Caco-2 (cell line): ENCODE data around the gene LMF2. TPM values are rescaled to one million over a fixed set of nuclear protein-coding genes. Genes with fewer than 3 reads are reported as not detected.
A peak's percentile ranks its signal among the peaks of the same experiment; 100 is the strongest.

Experiments used
- BruUV-seq: library from RNA; stranded (reverse); fragments of 400-500 nt; replicated peaks from 2 replicates; lab custom pipeline; 2021; lab: Mats Ljungman, UMichigan
- CTCF ChIA-PET: fragments of 300-600 bp; sonication (Branson Sonifier 250); formaldehyde crosslinking; loops from one replicate; lab custom pipeline; 2022; ENCODE audit warnings: antibody characterized with exemption; lab: Charles Lee
- POLR2A ChIA-PET: fragments of 300-600 bp; sonication (Branson Sonifier 250); formaldehyde crosslinking; loops from one replicate; lab custom pipeline; 2022; ENCODE audit warnings: antibody characterized with exemption; lab: Charles Lee
- DNase-seq, 2 experiments: peaks; one replicate each; pipeline versions ENCODE4 v3.0.0 to v3.0.0-alpha.2; 2020 to 2022
- H3K27me3 ChIP-seq: replicated peaks from 2 replicates; pipeline ENCODE4 v1.6.0; 2011; ENCODE audit warnings: low read length; ENCODE audit not compliant: control insufficient read depth, insufficient read depth
- H3K36me3 ChIP-seq: 2 replicates; pipeline ENCODE4 v1.5.1; 2011; ENCODE audit warnings: low read length; ENCODE audit not compliant: control insufficient read depth, insufficient read depth
- H3K4me1 ChIP-seq: fragments of 250-450 bp; sonication (Bioruptor Pico); 2 replicates; pipeline ENCODE4 v1.5.1; 2020; ENCODE audit warnings: mild to moderate bottlenecking
- H3K4me3 ChIP-seq: 2 replicates; pipeline ENCODE4 v1.5.1; 2011; ENCODE audit warnings: low read depth, mild to moderate bottlenecking, control low read depth, low read length
- H3K9me3 ChIP-seq: fragments of 250-450 bp; sonication (Bioruptor Pico); 2 replicates; pipeline ENCODE4 v1.5.1; 2020; ENCODE audit warnings: mild to moderate bottlenecking, moderate library complexity
- H3K27ac Mint-ChIP-seq: one replicate; pipeline ENCODE4 v1.8.0; 2022; ENCODE audit warnings: mixed read lengths; ENCODE audit not compliant: unreplicated experiment
- H3K27me3 Mint-ChIP-seq: one replicate; pipeline ENCODE4 v1.8.0; 2022; ENCODE audit warnings: mixed read lengths; ENCODE audit not compliant: insufficient read depth, unreplicated experiment
- H3K36me3 Mint-ChIP-seq: one replicate; pipeline ENCODE4 v1.8.0; 2022; ENCODE audit warnings: mild to moderate bottlenecking, mixed read lengths; ENCODE audit not compliant: insufficient read depth, unreplicated experiment
- H3K4me1 Mint-ChIP-seq: one replicate; pipeline ENCODE4 v1.8.0; 2022; ENCODE audit warnings: low read depth, mixed read lengths; ENCODE audit not compliant: unreplicated experiment
- H3K4me3 Mint-ChIP-seq: one replicate; pipeline ENCODE4 v1.8.0; 2022; ENCODE audit warnings: mild to moderate bottlenecking, moderate library complexity, mixed read lengths; ENCODE audit not compliant: unreplicated experiment
- H3K9me3 Mint-ChIP-seq: one replicate; pipeline ENCODE4 v1.8.0; 2022; ENCODE audit warnings: mixed read lengths; ENCODE audit not compliant: unreplicated experiment
- CTCF ChIP-seq, 2 experiments: fragments of 200-600 bp in 1 of 2; IDR thresholded peaks; 1 replicate in 1 of 2; 2 replicates in 1 of 2; pipeline versions ENCODE4 v1.5.1 to v1.8.0; 2011 to 2022; ENCODE audit warnings: antibody characterized with exemption in 1 of 2, control low read depth in 1 of 2, inconsistent platforms in 1 of 2, low read depth in 1 of 2, low read length in 1 of 2, mild to moderate bottlenecking in 1 of 2, moderate library complexity in 1 of 2; ENCODE audit not compliant: insufficient read depth in 1 of 2, severe bottlenecking in 1 of 2, unreplicated experiment in 1 of 2
- intact Hi-C: fragments of 100-400 bp; cut with micrococcal nuclease; formaldehyde crosslinking; loops from one replicate; pipeline ENCODE4 v1.10.0; 2022; ENCODE audit not compliant: unreplicated experiment
- total RNA-seq: library from RNA; stranded (reverse); gene quantifications from 2 replicates; pipeline ENCODE4 v1.2.3, GENCODE V29; 2022

The LMF2 gene
- total RNA-seq, 1 experiment from 2014 or later, result 68.8 TPM

DNA sequence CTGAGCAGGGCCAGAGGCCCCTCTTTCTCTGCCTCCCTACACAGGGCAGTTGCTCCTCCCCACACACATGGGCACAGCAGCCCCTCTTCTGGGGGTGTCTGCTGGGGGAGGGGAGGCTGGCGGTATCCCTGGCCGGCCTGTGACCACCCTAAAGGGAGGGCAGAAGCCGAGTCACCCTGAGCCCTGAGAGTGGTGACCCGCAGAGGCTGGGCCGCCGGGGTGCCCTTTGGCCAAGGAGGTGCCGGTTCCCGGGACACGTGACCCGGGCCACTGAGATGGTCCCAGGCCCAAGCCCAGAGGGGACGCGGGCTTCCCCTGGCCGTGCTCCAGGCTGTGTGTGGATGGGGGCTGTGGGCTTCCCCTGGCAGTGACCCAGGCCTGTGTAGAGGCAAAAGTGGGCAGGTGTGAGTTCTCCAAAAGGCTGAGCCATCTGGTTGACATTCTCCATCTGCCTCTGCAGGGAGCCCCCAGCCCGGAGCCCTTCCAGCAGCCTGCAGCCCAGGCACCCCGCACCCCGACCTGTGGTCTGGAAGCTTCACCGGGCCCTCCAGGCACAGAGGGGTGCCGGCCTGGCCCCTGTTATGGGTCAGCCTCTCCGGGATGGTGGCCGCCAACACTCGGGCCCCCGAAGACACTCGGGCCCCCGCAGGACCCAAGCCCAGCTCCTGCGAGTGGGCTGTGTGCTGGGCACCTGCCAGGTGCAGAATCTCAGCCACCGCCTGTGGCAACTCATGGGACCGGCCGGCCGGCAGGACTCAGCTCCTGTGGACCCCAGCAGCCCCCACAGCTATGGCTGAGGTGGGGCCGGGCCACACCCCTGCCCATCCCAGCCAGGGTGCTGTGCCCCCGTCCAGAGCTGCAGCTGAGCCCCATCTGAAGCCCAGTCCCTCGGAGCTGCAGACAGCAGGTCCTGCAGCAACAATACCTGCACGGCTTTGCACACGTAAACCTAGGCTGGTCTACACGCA is 25.1 kb downstream of the LMF2 start:
- BruUV-seq, result no TSS peak
- CTCF ChIA-PET, result no interaction called here
- intact Hi-C loops, result no loop called here
- no peaks in the 10 kb centered on the region for H3K36me3 ChIP-seq
- H3K27me3 ChIP-seq, result no peaks in the 10 kb centered on the region
- no peaks in the 10 kb centered on the region for H3K9me3 ChIP-seq
- no peak for TF ChIP-seq CTCF (IDR thresholded peaks at IDR 0.05; ENCODE audit: insufficient read depth in 1 of 2, low read depth in 1 of 2, low read length in 1 of 2, severe bottlenecking in 1 of 2, unreplicated experiment in 1 of 2)
- DNase-seq, result no peak
- Mint-ChIP-seq H3K27me3 (no peaks in the 10 kb centered on the region), H3K4me3 (peak overlapping the region; percentile 77), H3K27ac (peak overlapping the region; percentile 64), H3K9me3 (no peaks in the 10 kb centered on the region), H3K36me3 (peaks cover 22% of the 10 kb centered on the region), H3K4me1 (peaks cover 14% of the 10 kb centered on the region)
- H3K4me1 ChIP-seq, result peaks cover 15% of the 10 kb centered on the region
- peak overlapping the region; percentile 58 for H3K4me3 ChIP-seq
- POLR2A ChIA-PET, result interaction anchor here (0.6 to 0.8 kb wide), 2 partner anchors 43 to 128 kb away, joined by 3 to 4 read pairs; partner anchors contain the start of gene SCO2

GRCh38 chr22:50481440-50482106 is 25.9 kb downstream of the LMF2 start, which contains the start of gene ADM2:
Gene ADM2, plus strand, starts transcription at chr22:50481543. Its CDS starts 305 bp downstream, at chr22:50481848.
- CTCF ChIA-PET, result interaction anchor here (0.5 to 0.8 kb wide), 2 partner anchors 17 to 230 kb away, joined by 3 to 4 read pairs; no protein-coding TSS in a partner anchor
- peaks cover 20% of the 10 kb centered on the region for H3K4me1 Mint-ChIP-seq
- H3K27me3 Mint-ChIP-seq, result no peaks in the 10 kb centered on the region
- BruUV-seq, result no TSS peak
- peak in 1 of 2 experiments; percentile 80 for DNase-seq
- Histone ChIP-seq H3K4me1 (peaks cover 15% of the 10 kb centered on the region), H3K36me3 (no peaks in the 10 kb centered on the region), H3K4me3 (peak within 1 kb of the TSS; percentile 58), H3K27me3 (no peaks in the 10 kb centered on the region), H3K9me3 (no peaks in the 10 kb centered on the region)
- H3K4me3 Mint-ChIP-seq, result peak within 1 kb of the TSS; percentile 77
- POLR2A ChIA-PET, result interaction anchor here (0.8 kb wide), 1 partner anchor 44 kb away, joined by 4 read pairs; the partner anchor contains the start of gene SCO2
- H3K9me3 Mint-ChIP-seq, result no peaks in the 10 kb centered on the region
- peak within 1 kb of the TSS; percentile 64 for H3K27ac Mint-ChIP-seq
- no peak for TF ChIP-seq CTCF (IDR thresholded peaks at IDR 0.05; ENCODE audit: insufficient read depth in 1 of 2, low read depth in 1 of 2, low read length in 1 of 2, severe bottlenecking in 1 of 2, unreplicated experiment in 1 of 2)
- H3K36me3 Mint-ChIP-seq, result peaks cover 22% of the 10 kb centered on the region
- intact Hi-C loops, result no loop called here

- ChIA-PET CTCF (interaction anchor here (0.5 to 0.8 kb wide), 2 partner anchors 17 to 230 kb away, joined by 3 to 4 read pairs; no protein-coding TSS in a partner anchor), POLR2A (interaction anchor here (0.8 kb wide), 1 partner anchor 45 kb away, joined by 4 read pairs; the partner anchor contains the start of gene SCO2)
- H3K9me3 ChIP-seq, result no peaks in the 10 kb centered on the region
- peaks cover 15% of the 10 kb centered on the region for H3K4me1 ChIP-seq
- peak overlapping the region; percentile 77 for H3K4me3 Mint-ChIP-seq
- H3K36me3 ChIP-seq, result no peaks in the 10 kb centered on the region
- H3K4me3 ChIP-seq, result peak overlapping the region; percentile 58
- intact Hi-C loops, result no loop called here
- no peaks in the 10 kb centered on the region for H3K9me3 Mint-ChIP-seq
- no peaks in the 10 kb centered on the region for H3K27me3 ChIP-seq
- no peaks in the 10 kb centered on the region for H3K27me3 Mint-ChIP-seq
- no TSS peak for BruUV-seq
- TF ChIP-seq CTCF (IDR thresholded peaks at IDR 0.05; ENCODE audit: insufficient read depth in 1 of 2, low read depth in 1 of 2, low read length in 1 of 2, severe bottlenecking in 1 of 2, unreplicated experiment in 1 of 2), result no peak
- no peak for DNase-seq
- H3K36me3 Mint-ChIP-seq, result peaks cover 17% of the 10 kb centered on the region
- H3K27ac Mint-ChIP-seq, result no peak overlapping the region
- H3K4me1 Mint-ChIP-seq, result peaks cover 16% of the 10 kb centered on the region
Measured at GRCh38 chr22:50481045-50481439, 26.5 kb downstream of the LMF2 start.
